ENCODE measurements around the gene TUSC2. TPM values are rescaled to one million over a fixed set of nuclear protein-coding genes. Genes with fewer than 3 reads are reported as not detected.

Gene TUSC2
- total and polyA plus RNA-seq, 2 of the 13 experiments (the other 11 are each of a cell fraction or from before 2014, with no cell fraction given), result 36.7 to 39.1 TPM

- TF ChIP-seq CENPBD1 (CRISPR knock-in tag; IDR thresholded peaks at IDR 0.05; ENCODE audit: borderline replicate concordance, low read depth), result 0 out of 2 replicates have a peak, but pooled peaks have one; percentile 32
- 0 out of 2 replicates have a peak, but pooled peaks have one; percentile 28 for TF ChIP-seq SMAD1 (CRISPR knock-in tag; IDR thresholded peaks at IDR 0.05; ENCODE audit: borderline replicate concordance, low read depth)
- no peak for TF ChIP-seq JUNB (CRISPR knock-in tag; IDR thresholded peaks at IDR 0.05; ENCODE audit: borderline replicate concordance)
- 0 out of 2 replicates have a peak, but pooled peaks have one; percentile 49 for TF ChIP-seq ZBTB20 (CRISPR knock-in tag; IDR thresholded peaks at IDR 0.05; ENCODE audit: borderline replicate concordance, low read depth)
- peak; percentile 76; the same call in 1 of the 2 replicates for TF ChIP-seq ZBTB38 (CRISPR knock-in tag; IDR thresholded peaks at IDR 0.05)
- 0 out of 2 replicates have a peak, but pooled peaks have one; percentile 64 for TF ChIP-seq SATB2 (CRISPR knock-in tag; IDR thresholded peaks at IDR 0.05)
- TF ChIP-seq ZNF513 (CRISPR knock-in tag; conservative IDR thresholded peaks at IDR 0.05), result no peak
- TF ChIP-seq XBP1 (CRISPR knock-in tag; IDR thresholded peaks at IDR 0.05), result no peak
- no peak for TF ChIP-seq FOXO4 (CRISPR knock-in tag; conservative IDR thresholded peaks at IDR 0.05)
- no peak for TF ChIP-seq MBD4 (IDR thresholded peaks at IDR 0.05; ENCODE audit: borderline replicate concordance, low read length)
- TF ChIP-seq NFKB2 (CRISPR knock-in tag; IDR thresholded peaks at IDR 0.05; ENCODE audit: borderline replicate concordance), result peak; percentile 84; the same call in 1 of the 2 replicates
- no peak for TF ChIP-seq ZNF781 (CRISPR knock-in tag; IDR thresholded peaks at IDR 0.05; ENCODE audit: borderline replicate concordance, not compliant biosample characterization)
- no peak for TF ChIP-seq FOXA1 (IDR thresholded peaks at IDR 0.05)
- TF ChIP-seq FOXA1 (CRISPR knock-in tag; IDR thresholded peaks at IDR 0.05), result peak; percentile 16; the same call in 1 of the 2 replicates
- no peak for TF ChIP-seq ZNF841 (CRISPR knock-in tag; IDR thresholded peaks at IDR 0.05; ENCODE audit: borderline replicate concordance)
- TF ChIP-seq U2AF2 (IDR thresholded peaks at IDR 0.05; ENCODE audit: low read depth, low read length), result no peak
- peak; percentile 70; the same call in 1 of the 2 replicates for TF ChIP-seq ZNF773 (CRISPR knock-in tag; IDR thresholded peaks at IDR 0.05; ENCODE audit: borderline replicate concordance)
- peak; percentile 32; the same call in 1 of the 2 replicates for TF ChIP-seq KAT8 (CRISPR knock-in tag; IDR thresholded peaks at IDR 0.05)
- no peak for TF ChIP-seq RFX3 (CRISPR knock-in tag; IDR thresholded peaks at IDR 0.05)
- TF ChIP-seq SIN3A (IDR thresholded peaks at IDR 0.05; ENCODE audit: borderline replicate concordance, low read depth, low read length), result 0 out of 2 replicates have a peak, but pooled peaks have one; percentile 21
- TF ChIP-seq CENPT (CRISPR knock-in tag; IDR thresholded peaks at IDR 0.05; ENCODE audit: low read depth), result peak; percentile 92
- TF ChIP-seq PHB2 (IDR thresholded peaks at IDR 0.05; ENCODE audit: partially characterized antibody), result no peak
- no peak for TF ChIP-seq ZNF7 (CRISPR knock-in tag; IDR thresholded peaks at IDR 0.05)
- peak; percentile 71 for TF ChIP-seq SRY (CRISPR knock-in tag; IDR thresholded peaks at IDR 0.05)
- TF ChIP-seq ZNF160 (CRISPR knock-in tag; IDR thresholded peaks at IDR 0.05), result 0 out of 2 replicates have a peak, but pooled peaks have one; percentile 15
- TF ChIP-seq DRAP1 (CRISPR knock-in tag; IDR thresholded peaks at IDR 0.05), result no peak; the same call in 1 of the 2 replicates
- peak; percentile 74 for TF ChIP-seq PTBP1 (IDR thresholded peaks at IDR 0.05; ENCODE audit: low read depth, low read length, poor library complexity, severe bottlenecking)
These were observed 29.0 kb downstream of the TUSC2 start, which contains the start of the genes HYAL3 and NAA80 (continued) for GRCh38 chr3:50298836-50299637.

Measured in HepG2 (cell line).